Transverse colon (tissue), 4 donors: ENCODE data around the gene CCNL2. TPM values are rescaled to one million over a fixed set of nuclear protein-coding genes. Genes with fewer than 3 reads are reported as not detected.
A peak's percentile ranks its signal among the peaks of the same experiment; 100 is the strongest.

Source experiments
- DNase-seq: peaks from one replicate; pipeline ENCODE4 v3.0.0-alpha.2; 2019
- H3K27ac ChIP-seq, 4 donors: fragments of 200-600 bp; sonication (generic); 2 replicates each; pipeline ENCODE4 v1.5.1; 2016 to 2018; ENCODE audit warnings: inconsistent platforms in 4 of 4
- H3K27me3 ChIP-seq: fragments of 200-600 bp; sonication (generic); 2 replicates; pipeline ENCODE4 v1.5.1; 2017; ENCODE audit warnings: inconsistent platforms
- H3K36me3 ChIP-seq, 4 donors: fragments of 200-600 bp; sonication (generic); 2 replicates each; pipeline ENCODE4 v1.5.1; 2017 to 2019; ENCODE audit warnings: inconsistent platforms in 4 of 4
- H3K4me1 ChIP-seq, 4 donors: fragments of 200-600 bp; sonication (generic); 2 replicates each; pipeline ENCODE4 v1.5.1; 2017 to 2020; ENCODE audit warnings: inconsistent platforms in 4 of 4
- H3K4me3 ChIP-seq, 4 donors: fragments of 200-600 bp; sonication (generic); 1 replicate in 1 of 4; 2 replicates in 3 of 4; pipeline versions ENCODE4 v1.5.1 to v1.6.1; 2017 to 2019; ENCODE audit warnings: inconsistent platforms in 4 of 4
- H3K9me3 ChIP-seq, 2 donors: fragments of 200-600 bp; sonication (generic); 2 replicates each; pipeline ENCODE4 v1.5.1; 2017 to 2019; ENCODE audit warnings: inconsistent platforms in 2 of 2
- EP300 ChIP-seq: sonication (generic); formaldehyde crosslinking; IDR thresholded peaks from one replicate; pipeline ENCODE4 v1.6.1; 2017; ENCODE audit warnings: antibody characterized with exemption, low read depth
- POLR2A ChIP-seq: fragments of 450-650 bp; IDR thresholded peaks from one replicate; pipeline ENCODE4 v1.6.1; 2016; ENCODE audit warnings: antibody characterized with exemption, mild to moderate bottlenecking, moderate library complexity
- POLR2AphosphoS5 ChIP-seq, 3 donors: sonication (generic); formaldehyde crosslinking; IDR thresholded peaks; one replicate each; pipeline ENCODE4 v1.6.1; 2016; ENCODE audit warnings: antibody characterized with exemption in 3 of 3
- WGBS, 2 donors: methylation state at CpG; one replicate each; pipeline ENCODE4 v1.1.5; 2018; ENCODE audit warnings: low coverage in 1 of 2; 5-methylcytosine and 5-hydroxymethylcytosine counted together
- in situ Hi-C, 4 donors: fragments of 200-750 bp; cut with MboI; loops; one replicate each; pipeline versions ENCODE4 v1.15.0 to v1.15.1; 2017; ENCODE audit warnings: low sequenced_read_pairs in 3 of 4, low pct_ligation_motif_present in 1 of 4, low pct_unique_long_range_greater_than_20kb in 1 of 4
- intact Hi-C: fragments of 100-400 bp; cut with DNase I; formaldehyde crosslinking; loops from one replicate; pipeline ENCODE4 v1.15.1; 2023; ENCODE audit warnings: low total_unique reads
- total RNA-seq, 4 donors: library from RNA; depleted of rRNA; stranded (reverse); fragments of >200 nt; gene quantifications; one replicate each; pipeline ENCODE4 v1.1.0, GENCODE V29; 2016
- TF ChIP-seq, protein P1 (sequence below), 5 experiments: fragments of 200-600 bp in 3 of 5; fragments of 450-650 bp in 2 of 5; sonication (generic) in 3 of 5; IDR thresholded peaks; 1 replicate in 2 of 5; 2 replicates in 3 of 5; pipeline ENCODE4 v1.5.1; 2016 to 2017; ENCODE audit warnings: antibody characterized with exemption in 5 of 5, inconsistent platforms in 3 of 5, mild to moderate bottlenecking in 2 of 5, moderate library complexity in 1 of 5

The CCNL2 gene
- total RNA-seq, 4 donors from 2014 or later, result 169 to 657 (median 349) TPM

DNA sequence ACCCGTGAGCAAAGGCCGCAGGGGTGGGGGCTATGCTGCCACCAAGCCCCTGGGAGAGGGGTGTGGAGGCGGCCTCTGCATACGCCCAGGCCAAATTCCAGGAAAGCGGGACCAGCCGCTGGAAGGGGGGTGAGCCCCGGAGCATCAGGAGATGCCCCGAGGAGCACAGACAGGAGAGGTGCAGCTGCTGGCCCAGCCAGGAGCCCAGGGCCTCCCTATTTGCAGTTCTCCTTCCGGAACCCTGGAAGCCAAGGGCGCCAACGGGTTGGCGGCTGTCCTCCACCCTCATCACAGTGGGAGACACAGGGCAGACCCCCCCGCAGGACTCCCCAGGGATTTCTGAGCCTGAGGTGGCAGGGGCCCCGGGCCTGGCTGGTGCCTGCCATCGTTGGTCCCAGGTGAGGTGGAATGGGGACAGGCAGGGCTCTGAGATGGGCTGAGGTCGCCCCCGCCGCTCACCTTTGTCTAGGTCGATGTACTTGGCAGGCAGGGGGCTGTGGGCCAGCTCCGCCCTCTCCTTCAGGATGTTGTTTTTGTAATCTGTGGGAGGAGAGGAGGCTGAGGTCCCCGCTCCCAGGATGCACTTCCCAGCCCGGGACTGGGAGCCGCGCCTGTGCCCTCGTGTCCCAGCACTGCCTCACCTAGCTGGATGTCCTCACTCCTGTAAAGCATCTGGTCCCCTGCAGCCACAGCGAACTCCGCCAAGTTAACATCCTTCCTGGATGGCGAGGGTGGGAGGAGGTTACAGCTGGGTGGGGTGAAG is 45.6 kb downstream of the CCNL2 start:
- no peaks in the 10 kb centered on the region for H3K36me3 ChIP-seq
- TF ChIP-seq EP300 (no peak), POLR2A (no peak), POLR2AphosphoS5 (IDR thresholded peaks at IDR 0.05) (no peak)
- TF ChIP-seq, protein P1, sequence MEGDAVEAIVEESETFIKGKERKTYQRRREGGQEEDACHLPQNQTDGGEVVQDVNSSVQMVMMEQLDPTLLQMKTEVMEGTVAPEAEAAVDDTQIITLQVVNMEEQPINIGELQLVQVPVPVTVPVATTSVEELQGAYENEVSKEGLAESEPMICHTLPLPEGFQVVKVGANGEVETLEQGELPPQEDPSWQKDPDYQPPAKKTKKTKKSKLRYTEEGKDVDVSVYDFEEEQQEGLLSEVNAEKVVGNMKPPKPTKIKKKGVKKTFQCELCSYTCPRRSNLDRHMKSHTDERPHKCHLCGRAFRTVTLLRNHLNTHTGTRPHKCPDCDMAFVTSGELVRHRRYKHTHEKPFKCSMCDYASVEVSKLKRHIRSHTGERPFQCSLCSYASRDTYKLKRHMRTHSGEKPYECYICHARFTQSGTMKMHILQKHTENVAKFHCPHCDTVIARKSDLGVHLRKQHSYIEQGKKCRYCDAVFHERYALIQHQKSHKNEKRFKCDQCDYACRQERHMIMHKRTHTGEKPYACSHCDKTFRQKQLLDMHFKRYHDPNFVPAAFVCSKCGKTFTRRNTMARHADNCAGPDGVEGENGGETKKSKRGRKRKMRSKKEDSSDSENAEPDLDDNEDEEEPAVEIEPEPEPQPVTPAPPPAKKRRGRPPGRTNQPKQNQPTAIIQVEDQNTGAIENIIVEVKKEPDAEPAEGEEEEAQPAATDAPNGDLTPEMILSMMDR (IDR thresholded peaks at IDR 0.05), result no peak
- peak overlapping the region in 1 of 4 donors; percentile 68 for H3K27ac ChIP-seq
- intact Hi-C loops (no loop called here), in situ Hi-C loops (no loop called here)
- peaks cover 54% of the 10 kb centered on the region for H3K27me3 ChIP-seq
- H3K4me3 ChIP-seq, result no peak overlapping the region
- no peak for DNase-seq
- no peaks in the 10 kb centered on the region for H3K9me3 ChIP-seq
- WGBS, 2 donors, result 30% methylated on average over 2 of the region's 28 CpGs; no CpG with 5 or more reads in 1 of the 2 donors
- H3K4me1 ChIP-seq, result peaks cover 21 to 47% (median 39%) of the 10 kb centered on the region in 4 donors

DNA sequence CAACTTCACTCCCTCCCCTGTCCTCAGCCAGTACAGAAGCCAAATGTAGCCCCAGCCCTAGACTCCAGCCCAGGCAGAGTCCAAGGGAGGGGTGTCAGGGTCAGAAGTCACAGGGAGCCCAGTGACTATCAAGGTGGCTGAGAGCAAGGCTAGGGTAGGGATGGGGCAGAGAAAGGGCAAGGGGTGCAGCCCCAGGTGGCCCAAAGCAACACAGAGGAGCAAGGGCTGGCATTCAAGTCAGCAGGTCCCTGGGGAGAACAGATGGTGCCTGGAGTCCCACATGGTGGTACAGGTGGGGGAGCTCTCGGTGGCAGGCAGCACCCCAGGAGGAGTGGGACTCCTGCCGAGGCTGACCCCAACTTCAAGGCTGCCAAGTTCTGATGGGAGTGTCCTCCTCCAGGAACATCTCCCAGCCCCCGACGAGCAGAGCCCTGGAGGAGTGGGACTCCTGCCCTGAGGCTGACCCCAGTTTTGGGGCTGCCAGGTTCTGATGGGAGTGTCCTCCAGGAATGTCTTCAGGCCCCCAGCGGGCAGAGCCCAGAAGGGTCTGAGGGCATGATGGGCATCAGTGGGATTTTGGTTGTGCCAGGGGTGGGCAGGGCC is 46.2 kb downstream of the CCNL2 start:
- H3K27me3 ChIP-seq, result peaks cover 47% of the 10 kb centered on the region
- H3K36me3 ChIP-seq, result no peaks in the 10 kb centered on the region
- in situ Hi-C loops, result no loop called here
- H3K27ac ChIP-seq, result peak overlapping the region in 2 of 4 donors; percentile 47 to 68
- no peaks in the 10 kb centered on the region for H3K9me3 ChIP-seq
- H3K4me1 ChIP-seq, result peaks cover 23 to 51% (median 40%) of the 10 kb centered on the region in 4 donors
- WGBS, 2 donors, result 43% methylated on average over 4 of the region's 5 CpGs; no CpG with 5 or more reads in 1 of the 2 donors
- no peak overlapping the region for H3K4me3 ChIP-seq
- intact Hi-C loops, result no loop called here
- no peak for DNase-seq
- TF ChIP-seq POLR2AphosphoS5 (IDR thresholded peaks at IDR 0.05) (no peak), EP300 (no peak), POLR2A (no peak)
- TF ChIP-seq, protein P1 (IDR thresholded peaks at IDR 0.05), result no peak

DNA sequence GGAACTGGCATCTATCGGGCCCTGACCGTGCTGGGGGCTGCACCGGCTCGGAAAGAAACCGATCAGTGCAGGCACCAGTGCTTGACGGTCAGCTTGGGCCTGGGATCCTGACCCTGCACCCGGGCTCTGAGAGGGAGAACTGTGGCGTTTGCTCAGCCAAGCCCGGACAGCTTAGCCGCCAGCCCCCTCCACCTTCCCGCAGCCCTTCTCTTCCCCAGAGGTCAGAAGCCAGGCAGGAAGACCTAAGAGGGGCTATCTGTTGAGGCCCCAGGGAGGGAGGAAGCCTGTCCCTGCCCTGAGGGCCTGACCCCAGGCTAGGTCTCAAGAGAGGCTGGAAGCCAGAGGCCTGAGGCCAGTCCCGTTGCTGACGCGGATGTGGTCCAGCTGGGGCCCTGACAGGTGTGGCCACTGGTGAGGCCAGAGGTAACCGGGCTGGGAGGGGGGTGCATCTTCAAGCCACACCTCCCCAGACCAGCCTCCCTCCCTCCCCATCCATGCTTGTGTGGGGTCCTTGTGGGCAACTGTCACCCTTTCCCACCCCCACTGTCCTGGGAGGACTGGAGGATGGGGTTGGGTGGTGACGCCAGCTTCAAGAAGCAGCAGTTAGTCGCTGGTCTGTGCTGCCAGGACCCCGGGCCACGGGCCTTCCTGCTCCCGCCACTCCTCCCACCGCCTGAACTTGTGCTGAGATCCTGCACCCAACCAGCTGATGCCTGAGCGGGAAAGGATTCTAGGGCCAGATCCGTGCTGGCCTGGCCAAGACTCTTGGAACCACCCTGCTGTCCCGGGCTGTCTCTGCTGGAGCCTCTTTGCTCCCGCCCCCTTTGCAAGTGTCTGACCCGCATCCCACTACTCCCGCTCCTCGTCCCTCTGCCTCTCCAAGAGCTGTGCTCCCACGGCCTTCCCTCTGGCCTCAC is 47.4 kb downstream of the CCNL2 start:
- intact Hi-C loops (no loop called here), in situ Hi-C loops (no loop called here)
- H3K27me3 ChIP-seq, result peaks cover 36% of the 10 kb centered on the region
- H3K36me3 ChIP-seq, result no peaks in the 10 kb centered on the region
- TF ChIP-seq POLR2A (no peak), EP300 (no peak), POLR2AphosphoS5 (IDR thresholded peaks at IDR 0.05) (no peak)
- TF ChIP-seq, protein P1 (IDR thresholded peaks at IDR 0.05), result no peak
- peaks cover 34 to 59% (median 47%) of the 10 kb centered on the region in 4 donors for H3K4me1 ChIP-seq
- no peaks in the 10 kb centered on the region for H3K9me3 ChIP-seq
- no peak overlapping the region for H3K4me3 ChIP-seq
- H3K27ac ChIP-seq, result peak overlapping the region; percentile 10 to 68 (median 32)
- no peak for DNase-seq
- 40 to 69% methylated on average over 1 to 24 of the region's 29 CpGs for WGBS, 2 donors
